ENCODE results near the gene OCA2.
A peak's percentile ranks its signal among the peaks of the same experiment; 100 is the strongest.

The OCA2 gene

GRCh38 chr15:28075573-28075972, 23.5 kb downstream of the OCA2 start:
- DNase-seq = no peak

- no peak for DNase-seq
Measured at GRCh38 chr15:28068930-28069329, 30.2 kb downstream of the OCA2 start.

GRCh38 chr15:28066231-28066630, 32.9 kb downstream of the OCA2 start:
- DNase-seq = no peak

GRCh38 chr15:28060005-28060404, 39.1 kb downstream of the OCA2 start:
- no peak for DNase-seq

- DNase-seq = no peak
Measured at GRCh38 chr15:28058082-28058481, 41.0 kb downstream of the OCA2 start.

GRCh38 chr15:28051955-28052633, 47.0 kb downstream of the OCA2 start:
- no peak for DNase-seq

- DNase-seq = no peak
Measured at GRCh38 chr15:28049581-28049980, 49.5 kb downstream of the OCA2 start.

- no peak for DNase-seq
Measured at GRCh38 chr15:28047277-28047676, 51.8 kb downstream of the OCA2 start.

GRCh38 chr15:28044121-28044672, 54.9 kb downstream of the OCA2 start:
- no peak for DNase-seq

- peak; percentile 55 for DNase-seq
Measured at GRCh38 chr15:28043691-28044091, 55.4 kb downstream of the OCA2 start.

GRCh38 chr15:28037969-28038590, 61.0 kb downstream of the OCA2 start:
- no peak for DNase-seq

- no peak for DNase-seq
Measured at GRCh38 chr15:28033443-28033842, 65.7 kb downstream of the OCA2 start.

- DNase-seq = no peak
Measured at GRCh38 chr15:28030801-28031200, 68.3 kb downstream of the OCA2 start.

GRCh38 chr15:28027714-28028076, 71.4 kb downstream of the OCA2 start:
- DNase-seq = no peak

- DNase-seq = no peak
Measured at GRCh38 chr15:28026764-28027713, 72.1 kb downstream of the OCA2 start.

- no peak for DNase-seq
Measured at GRCh38 chr15:28026221-28026620, 72.9 kb downstream of the OCA2 start.

GRCh38 chr15:28025413-28025812, 73.7 kb downstream of the OCA2 start:
- no peak for DNase-seq

GRCh38 chr15:28024889-28025250, 74.2 kb downstream of the OCA2 start:
- no peak for DNase-seq

- no peak for DNase-seq
Measured at GRCh38 chr15:28023933-28024888, 74.9 kb downstream of the OCA2 start.

- no peak for DNase-seq
Measured at GRCh38 chr15:28023422-28023821, 75.7 kb downstream of the OCA2 start.

- no peak for DNase-seq
Measured at GRCh38 chr15:28022961-28023360, 76.2 kb downstream of the OCA2 start.

GRCh38 chr15:28022181-28022580, 76.9 kb downstream of the OCA2 start:
- no peak for DNase-seq

All from DMS53 (cell line).